HepG2 (cell line): ENCODE data around the gene LRP2. TPM values are rescaled to one million over a fixed set of nuclear protein-coding genes. Genes with fewer than 3 reads are reported as not detected.

Source experiments
- ATAC-seq: fragments of 200-7000 bp; cut with Tn5 transposase; 3 replicates; pipeline ENCODE4 v1.9.1; 2020; ENCODE audit warnings: mild to moderate bottlenecking, moderate library complexity
- BruUV-seq: library from RNA; stranded (reverse); fragments of 400-500 nt; replicated peaks from 2 replicates; lab custom pipeline; 2021; lab: Mats Ljungman, UMichigan
- CTCF ChIA-PET: fragments of 300-600 bp; formaldehyde crosslinking; extraction: SDS; loops from one replicate; lab custom pipeline; 2021; ENCODE audit warnings: low total read pairs, inconsistent platforms, low intra/inter-chr PET ratio; lab: Yijun Ruan, JAX
- POLR2A ChIA-PET: fragments of 350-600 bp; sonication (Branson Sonifier 250); formaldehyde crosslinking; loops from one replicate; lab custom pipeline; 2020; ENCODE audit warnings: antibody characterized with exemption, inconsistent platforms; lab: Yijun Ruan, JAX
- DNase-seq: peaks from one replicate; pipeline ENCODE4 v3.0.0-alpha.2; 2015; ENCODE audit warnings: low spot score
- FAIRE-seq: peaks from 3 replicates; lab custom pipeline; 2011; peaks lifted over from hg19 to GRCh38; lab: Jason Lieb, UNC
- H2AFZ ChIP-seq: one replicate; pipeline ENCODE4 v1.6.1; 2011; ENCODE audit warnings: low read length, inconsistent platforms
- H3K27ac ChIP-seq: fragments of 300-600 bp; 3 replicates; pipeline ENCODE4 v1.8.0; 2011; ENCODE audit warnings: mixed run types, mild to moderate bottlenecking, mixed read lengths, low read length, inconsistent platforms; ENCODE audit not compliant: insufficient read depth; ENCODE audit errors: extremely low read length
- H3K27me3 ChIP-seq, 2 experiments: fragments of 200-600 bp in 1 of 2; 2 replicates in 1 of 2; 3 replicates in 1 of 2; pipeline versions ENCODE4 v1.6.0 to v1.8.0; 2011; ENCODE audit warnings: low read length in 2 of 2, mild to moderate bottlenecking in 2 of 2, moderate library complexity in 2 of 2, inconsistent platforms in 1 of 2; ENCODE audit not compliant: insufficient read depth in 2 of 2, control insufficient read depth in 1 of 2
- H3K36me3 ChIP-seq, 2 experiments: fragments of 200-600 bp in 1 of 2; replicated peaks in 1 of 2; 2 replicates in 1 of 2; 3 replicates in 1 of 2; pipeline versions ENCODE4 v1.5.1 to v1.8.0; 2011; ENCODE audit warnings: low read length in 2 of 2, inconsistent platforms in 1 of 2; ENCODE audit not compliant: insufficient read depth in 2 of 2, control insufficient read depth in 1 of 2
- H3K4me1 ChIP-seq: 2 replicates; pipeline ENCODE4 v1.5.1; 2012; ENCODE audit warnings: low read length, inconsistent platforms; ENCODE audit not compliant: insufficient read depth
- H3K4me2 ChIP-seq: 2 replicates; pipeline ENCODE4 v1.6.0; 2011; ENCODE audit warnings: low read depth, low read length, inconsistent platforms
- H3K4me3 ChIP-seq, 3 experiments: fragments of 200-600 bp in 1 of 3; sonication (generic), shearing (Covaris generic) in 1 of 3; replicated peaks in 1 of 3; 2 replicates each; pipeline ENCODE4 v1.5.1; 2011 to 2016; ENCODE audit warnings: low read length in 3 of 3, inconsistent platforms in 2 of 3, low read depth in 2 of 3, mild to moderate bottlenecking in 2 of 3, control low read depth in 1 of 3, mixed read lengths in 1 of 3; ENCODE audit not compliant: insufficient read depth in 1 of 3
- H3K79me2 ChIP-seq: one replicate; pipeline ENCODE4 v1.6.1; 2011; ENCODE audit warnings: low read length, inconsistent platforms; ENCODE audit not compliant: insufficient read depth
- H3K9ac ChIP-seq: 2 replicates; pipeline ENCODE4 v1.6.0; 2011; ENCODE audit warnings: mild to moderate bottlenecking, low read depth, low read length, inconsistent platforms; ENCODE audit not compliant: insufficient read depth
- H3K9me3 ChIP-seq: 2 replicates; pipeline ENCODE4 v1.5.1; 2012; ENCODE audit warnings: mild to moderate bottlenecking, low read length
- H4K20me1 ChIP-seq: 2 replicates; pipeline ENCODE4 v1.6.0; 2011; ENCODE audit warnings: inconsistent platforms, mild to moderate bottlenecking, low read length, moderate library complexity; ENCODE audit not compliant: insufficient read depth
- AGO1 ChIP-seq: fragments of 200-400 bp; formaldehyde crosslinking; IDR thresholded peaks from 2 replicates; pipeline ENCODE4 v1.6.1; 2017; ENCODE audit warnings: mild to moderate bottlenecking, low read depth, low read length, moderate library complexity; ENCODE audit not compliant: poor library complexity, severe bottlenecking
- JDP2 ChIP-seq: sonication (generic); formaldehyde crosslinking; IDR thresholded peaks from 2 replicates; pipeline ENCODE4 v1.8.1; 2022; ENCODE audit warnings: missing genetic modification reagents, borderline replicate concordance
- NFRKB ChIP-seq: fragments of 450-650 bp; IDR thresholded peaks from 2 replicates; pipeline ENCODE4 v1.6.1; 2017
- POGZ ChIP-seq: sonication (generic); formaldehyde crosslinking; IDR thresholded peaks from 2 replicates; pipeline ENCODE4 v1.4.0; 2020; ENCODE audit warnings: mild to moderate bottlenecking, missing genetic modification reagents
- RAD51 ChIP-seq: fragments of 450-650 bp; IDR thresholded peaks from 2 replicates; pipeline ENCODE4 v1.6.1; 2016; ENCODE audit warnings: borderline replicate concordance
- TMF1 ChIP-seq: sonication (generic); formaldehyde crosslinking; IDR thresholded peaks from 2 replicates; pipeline ENCODE4 v1.8.1; 2022; ENCODE audit warnings: low read depth, missing genetic modification reagents
- YEATS4 ChIP-seq: sonication (generic); formaldehyde crosslinking; IDR thresholded peaks from 2 replicates; pipeline ENCODE4 v1.4.0; 2020; ENCODE audit warnings: missing genetic modification reagents, borderline replicate concordance
- ZNF3 ChIP-seq: IDR thresholded peaks from 2 replicates; pipeline ENCODE4 v1.7.0; 2017; ENCODE audit warnings: inconsistent platforms
- ZNF547 ChIP-seq: sonication (generic); formaldehyde crosslinking; IDR thresholded peaks from 2 replicates; pipeline ENCODE4 v1.5.1; 2020; ENCODE audit warnings: mild to moderate bottlenecking, missing genetic modification reagents
- whole genome bisulfite sequencing: methylation state at CpG from one replicate; pipeline ENCODE4 v1.1.6; 2017; ENCODE audit warnings: low lambda C conversion rate; 5-methylcytosine and 5-hydroxymethylcytosine counted together
- in situ Hi-C: cut with HindIII; loops from 2 replicates; pipeline ENCODE4 v1.10.0; 2017; ENCODE audit warnings: low pct_unique_long_range_greater_than_20kb; ENCODE audit not compliant: extremely low pct_ligation_motif_present
- intact Hi-C: fragments of 100-400 bp; cut with micrococcal nuclease; formaldehyde crosslinking; loops from one replicate; pipeline ENCODE4 v1.10.0; 2022; ENCODE audit not compliant: unreplicated experiment
- polyA plus RNA-seq, 8 experiments: library from polyadenylated mRNA; depleted of rRNA in 3 of 8; stranded (reverse) in 7 of 8; unstranded in 1 of 8; fragments of >200 nt; fragmentation: Illumina TruSeq in 4 of 8; extraction: Trizol in 4 of 8; gene quantifications; 2 replicates each; pipeline versions ENCODE4 v1.2.1 to v1.2.3, GENCODE V29; 2011 to 2016; ENCODE audit warnings: low read depth in 4 of 8, missing spikeins in 1 of 8, mixed read lengths in 1 of 8; ENCODE audit not compliant: insufficient read depth in 1 of 8
- total RNA-seq, 5 experiments: library from RNA; depleted of rRNA; stranded (reverse); fragments of >200 nt; fragmentation: Illumina TruSeq; extraction: Trizol; gene quantifications; 2 replicates each; pipeline ENCODE4 v1.2.3, GENCODE V29; 2016; ENCODE audit warnings: low read depth in 1 of 5
- TF ChIP-seq, protein P1 (sequence below): sonication (generic); formaldehyde crosslinking; IDR thresholded peaks from 2 replicates; pipeline ENCODE4 v1.5.0; 2020; ENCODE audit warnings: mild to moderate bottlenecking, missing genetic modification reagents, borderline replicate concordance
- TF ChIP-seq, protein P2 (sequence below): sonication (generic); formaldehyde crosslinking; IDR thresholded peaks from 2 replicates; pipeline ENCODE4 v1.5.0; 2020; ENCODE audit warnings: mild to moderate bottlenecking, low read depth, missing genetic modification reagents, borderline replicate concordance

Gene LRP2
- total and polyA plus RNA-seq, 2 of the 13 experiments (the other 11 are each of a cell fraction or from before 2014, with no cell fraction given): 0.03 to 0.15 TPM

DNA sequence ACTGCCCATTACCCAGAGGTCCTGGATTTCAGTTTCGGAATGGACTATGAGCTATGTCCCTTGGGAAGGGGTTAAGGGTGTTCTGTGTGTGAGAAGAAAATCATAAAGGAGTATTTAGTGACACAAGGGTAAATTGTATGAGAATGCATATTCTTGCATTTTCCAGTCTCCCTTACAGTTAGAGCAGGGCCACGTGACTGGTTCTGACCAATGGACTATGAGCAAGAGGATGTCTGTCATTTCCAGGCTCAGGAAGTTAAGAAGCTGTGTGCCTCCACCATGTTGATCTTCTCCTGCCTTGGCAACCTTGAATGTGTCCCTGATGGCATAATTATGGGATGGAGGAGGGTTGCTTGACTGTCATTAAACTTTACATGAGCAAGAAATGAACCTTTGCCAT is 198.0 kb downstream of the LRP2 start:
- DNase-seq (no peak), ATAC-seq (no peak), FAIRE-seq (no peak)
- Histone ChIP-seq H3K4me1 (no peaks in the 10 kb centered on the region), H3K27me3 (peaks cover 0 to 4% of the 10 kb centered on the region in 2 experiments; a peak in 2 of 5 replicates), H3K4me3 (no peak overlapping the region), H3K27ac (no peak overlapping the region), H2AFZ (no peak overlapping the region), H3K9ac (no peak overlapping the region), H4K20me1 (no peaks in the 10 kb centered on the region), H3K36me3 (no peaks in the 10 kb centered on the region), H3K4me2 (no peak overlapping the region), H3K79me2 (no peaks in the 10 kb centered on the region), H3K9me3 (no peaks in the 10 kb centered on the region)
- intact Hi-C loops (no loop called here), in situ Hi-C loops (no loop called here)
- WGBS: 0% methylated on average over 2 of the region's 2 CpGs
- CTCF ChIA-PET: no interaction called here
- no TSS peak for BruUV-seq
- TF ChIP-seq ZNF547 (CRISPR knock-in tag) (no peak), ZNF3 (CRISPR knock-in tag) (no peak), NFRKB (no peak), TMF1 (CRISPR knock-in tag) (no peak), YEATS4 (no peak), AGO1 (no peak), JDP2 (CRISPR knock-in tag) (no peak), POGZ (CRISPR knock-in tag) (no peak), RAD51 (no peak)
- TF ChIP-seq, protein P1, sequence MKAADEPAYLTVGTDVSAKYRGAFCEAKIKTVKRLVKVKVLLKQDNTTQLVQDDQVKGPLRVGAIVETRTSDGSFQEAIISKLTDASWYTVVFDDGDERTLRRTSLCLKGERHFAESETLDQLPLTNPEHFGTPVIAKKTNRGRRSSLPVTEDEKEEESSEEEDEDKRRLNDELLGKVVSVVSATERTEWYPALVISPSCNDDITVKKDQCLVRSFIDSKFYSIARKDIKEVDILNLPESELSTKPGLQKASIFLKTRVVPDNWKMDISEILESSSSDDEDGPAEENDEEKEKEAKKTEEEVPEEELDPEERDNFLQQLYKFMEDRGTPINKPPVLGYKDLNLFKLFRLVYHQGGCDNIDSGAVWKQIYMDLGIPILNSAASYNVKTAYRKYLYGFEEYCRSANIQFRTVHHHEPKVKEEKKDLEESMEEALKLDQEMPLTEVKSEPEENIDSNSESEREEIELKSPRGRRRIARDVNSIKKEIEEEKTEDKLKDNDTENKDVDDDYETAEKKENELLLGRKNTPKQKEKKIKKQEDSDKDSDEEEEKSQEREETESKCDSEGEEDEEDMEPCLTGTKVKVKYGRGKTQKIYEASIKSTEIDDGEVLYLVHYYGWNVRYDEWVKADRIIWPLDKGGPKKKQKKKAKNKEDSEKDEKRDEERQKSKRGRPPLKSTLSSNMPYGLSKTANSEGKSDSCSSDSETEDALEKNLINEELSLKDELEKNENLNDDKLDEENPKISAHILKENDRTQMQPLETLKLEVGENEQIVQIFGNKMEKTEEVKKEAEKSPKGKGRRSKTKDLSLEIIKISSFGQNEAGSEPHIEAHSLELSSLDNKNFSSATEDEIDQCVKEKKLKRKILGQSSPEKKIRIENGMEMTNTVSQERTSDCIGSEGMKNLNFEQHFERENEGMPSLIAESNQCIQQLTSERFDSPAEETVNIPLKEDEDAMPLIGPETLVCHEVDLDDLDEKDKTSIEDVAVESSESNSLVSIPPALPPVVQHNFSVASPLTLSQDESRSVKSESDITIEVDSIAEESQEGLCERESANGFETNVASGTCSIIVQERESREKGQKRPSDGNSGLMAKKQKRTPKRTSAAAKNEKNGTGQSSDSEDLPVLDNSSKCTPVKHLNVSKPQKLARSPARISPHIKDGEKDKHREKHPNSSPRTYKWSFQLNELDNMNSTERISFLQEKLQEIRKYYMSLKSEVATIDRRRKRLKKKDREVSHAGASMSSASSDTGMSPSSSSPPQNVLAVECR: no peak
- TF ChIP-seq, protein P2, sequence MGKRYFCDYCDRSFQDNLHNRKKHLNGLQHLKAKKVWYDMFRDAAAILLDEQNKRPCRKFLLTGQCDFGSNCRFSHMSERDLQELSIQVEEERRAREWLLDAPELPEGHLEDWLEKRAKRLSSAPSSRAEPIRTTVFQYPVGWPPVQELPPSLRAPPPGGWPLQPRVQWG (CRISPR knock-in tag): no peak
- POLR2A ChIA-PET: no interaction called here
